GM23248 (cell line): ENCODE results near the gene ADAMTS15. TPM values are rescaled to one million over a fixed set of nuclear protein-coding genes. Genes with fewer than 3 reads are reported as not detected.

Experiments
- DNase-seq: peaks from one replicate; pipeline ENCODE4 v3.0.0-alpha.2; 2015
- H2AFZ ChIP-seq: fragments of 200-600 bp; sonication (generic); 2 replicates; pipeline ENCODE4 v1.6.1; 2016; ENCODE audit warnings: antibody characterized with exemption
- H3F3A ChIP-seq: fragments of 200-600 bp; sonication (generic); 2 replicates; pipeline ENCODE4 v1.6.1; 2016; ENCODE audit warnings: mild to moderate bottlenecking, antibody characterized with exemption, mixed run types; ENCODE audit not compliant: insufficient read depth
- H3K27ac ChIP-seq: fragments of 200-600 bp; sonication (generic); 2 replicates; pipeline ENCODE4 v1.5.1; 2016; ENCODE audit warnings: mild to moderate bottlenecking
- H3K27me3 ChIP-seq: fragments of 200-600 bp; sonication (generic); replicated peaks from 2 replicates; pipeline ENCODE4 v1.6.1; 2016; ENCODE audit warnings: mild to moderate bottlenecking; ENCODE audit not compliant: insufficient read depth
- H3K36me3 ChIP-seq: fragments of 200-600 bp; sonication (generic); 2 replicates; pipeline ENCODE4 v1.6.1; 2016; ENCODE audit warnings: low read depth, mild to moderate bottlenecking
- H3K4me1 ChIP-seq: fragments of 200-600 bp; sonication (generic); 2 replicates; pipeline ENCODE4 v1.6.1; 2016; ENCODE audit warnings: mild to moderate bottlenecking; ENCODE audit not compliant: insufficient read depth
- H3K4me2 ChIP-seq: fragments of 200-600 bp; sonication (generic); one replicate; pipeline ENCODE4 v1.6.1; 2016; ENCODE audit warnings: mild to moderate bottlenecking; ENCODE audit not compliant: unreplicated experiment
- H3K4me3 ChIP-seq: fragments of 200-600 bp; sonication (generic); 2 replicates; pipeline ENCODE4 v1.5.1; 2016; ENCODE audit warnings: mild to moderate bottlenecking
- H3K79me2 ChIP-seq: fragments of 200-600 bp; sonication (generic); 2 replicates; pipeline ENCODE4 v1.6.1; 2016; ENCODE audit warnings: mild to moderate bottlenecking; ENCODE audit not compliant: insufficient read depth
- H3K9ac ChIP-seq: fragments of 200-600 bp; sonication (generic); 2 replicates; pipeline ENCODE4 v1.6.1; 2016; ENCODE audit warnings: mild to moderate bottlenecking
- H3K9me2 ChIP-seq: fragments of 200-600 bp; sonication (generic); 2 replicates; pipeline ENCODE4 v1.6.1; 2016; ENCODE audit warnings: mixed run types, mild to moderate bottlenecking, moderate library complexity; ENCODE audit not compliant: insufficient read depth
- H3K9me3 ChIP-seq: fragments of 200-600 bp; sonication (generic); one replicate; pipeline ENCODE4 v1.6.1; 2017; ENCODE audit warnings: low read depth
- H4K20me1 ChIP-seq: fragments of 200-600 bp; sonication (generic); 2 replicates; pipeline ENCODE4 v1.6.0; 2016; ENCODE audit not compliant: insufficient read depth
- EZH2 ChIP-seq: fragments of 200-600 bp; sonication (generic); IDR thresholded peaks from 2 replicates; pipeline ENCODE4 v1.6.1; 2018; ENCODE audit warnings: antibody characterized with exemption, mild to moderate bottlenecking; ENCODE audit not compliant: insufficient read depth, poor library complexity, severe bottlenecking
- EZH2phosphoT487 ChIP-seq: fragments of 200-600 bp; sonication (generic); IDR thresholded peaks from 2 replicates; pipeline ENCODE4 v1.6.1; 2018; ENCODE audit warnings: antibody characterized with exemption, moderate library complexity, mild to moderate bottlenecking, low read depth; ENCODE audit not compliant: insufficient read depth
- WGBS, 2 experiments: methylation state at CpG; one replicate each; pipeline ENCODE4 v1.1.6; 2015 to 2017; ENCODE audit warnings: low lambda C conversion rate in 2 of 2, low coverage in 1 of 2; ENCODE audit errors: missing lambda C conversion rate in 2 of 2; 5-methylcytosine and 5-hydroxymethylcytosine counted together
- in situ Hi-C: fragments of 300-500 bp; cut with MboI; formaldehyde crosslinking; loops from 2 replicates; pipeline ENCODE4 v1.15.0; 2020
- polyA plus RNA-seq: library from polyadenylated mRNA; unstranded; fragments of >200 nt; fragmentation: Nextera tagmentation; extraction: Ambion mirVana; gene quantifications from 2 replicates; pipeline ENCODE4 v1.2.1, GENCODE V29; 2016
- total RNA-seq: library from RNA; depleted of rRNA; stranded (reverse); fragments of >200 nt; shearing (Covaris generic); gene quantifications from 2 replicates; pipeline ENCODE4 v1.2.3, GENCODE V29; 2014

ADAMTS15 gene
- total and polyA plus RNA-seq, 2 experiments from 2014 or later: 0.09 to 0.97 TPM

DNA sequence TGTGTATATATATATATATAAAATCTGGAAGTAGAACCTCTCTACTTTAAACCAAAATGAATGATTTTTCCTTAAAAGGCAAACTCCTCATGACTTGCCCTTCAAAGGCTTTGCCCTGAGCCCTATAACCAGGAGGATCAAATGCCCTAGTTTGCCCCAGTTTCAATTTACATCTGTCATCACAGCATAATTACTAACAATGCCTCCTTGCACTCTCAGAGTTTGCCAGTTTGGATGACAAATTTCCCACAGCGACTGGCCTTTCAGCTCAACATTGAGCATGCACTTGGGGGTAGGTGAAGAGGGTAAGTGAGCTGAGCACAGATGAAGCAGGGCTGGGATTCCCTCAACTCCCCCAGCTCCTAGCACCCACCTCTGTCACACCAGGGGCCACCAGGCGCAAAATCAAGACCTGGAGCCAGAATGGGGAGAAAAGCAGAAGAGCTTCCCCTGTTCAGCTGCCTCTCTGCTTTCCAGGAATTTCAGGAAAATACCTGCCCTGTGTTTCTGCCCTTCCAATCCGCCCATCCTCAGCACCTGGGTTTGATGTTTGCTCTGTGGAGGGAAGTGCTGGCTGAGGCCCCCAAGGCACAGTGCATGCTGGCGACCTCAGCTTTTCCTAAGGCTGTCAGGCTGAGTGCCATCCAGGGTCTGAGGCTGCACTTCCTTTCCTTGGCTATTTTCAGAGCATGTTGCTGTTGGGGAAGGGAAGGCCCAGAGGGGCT, 67.5 kb downstream of the ADAMTS15 start:
- peak; percentile 41 for DNase-seq
- in situ Hi-C loops: no loop called here
- 74 to 78% methylated on average over 4 of the region's 4 CpGs for WGBS, 2 experiments

DNA sequence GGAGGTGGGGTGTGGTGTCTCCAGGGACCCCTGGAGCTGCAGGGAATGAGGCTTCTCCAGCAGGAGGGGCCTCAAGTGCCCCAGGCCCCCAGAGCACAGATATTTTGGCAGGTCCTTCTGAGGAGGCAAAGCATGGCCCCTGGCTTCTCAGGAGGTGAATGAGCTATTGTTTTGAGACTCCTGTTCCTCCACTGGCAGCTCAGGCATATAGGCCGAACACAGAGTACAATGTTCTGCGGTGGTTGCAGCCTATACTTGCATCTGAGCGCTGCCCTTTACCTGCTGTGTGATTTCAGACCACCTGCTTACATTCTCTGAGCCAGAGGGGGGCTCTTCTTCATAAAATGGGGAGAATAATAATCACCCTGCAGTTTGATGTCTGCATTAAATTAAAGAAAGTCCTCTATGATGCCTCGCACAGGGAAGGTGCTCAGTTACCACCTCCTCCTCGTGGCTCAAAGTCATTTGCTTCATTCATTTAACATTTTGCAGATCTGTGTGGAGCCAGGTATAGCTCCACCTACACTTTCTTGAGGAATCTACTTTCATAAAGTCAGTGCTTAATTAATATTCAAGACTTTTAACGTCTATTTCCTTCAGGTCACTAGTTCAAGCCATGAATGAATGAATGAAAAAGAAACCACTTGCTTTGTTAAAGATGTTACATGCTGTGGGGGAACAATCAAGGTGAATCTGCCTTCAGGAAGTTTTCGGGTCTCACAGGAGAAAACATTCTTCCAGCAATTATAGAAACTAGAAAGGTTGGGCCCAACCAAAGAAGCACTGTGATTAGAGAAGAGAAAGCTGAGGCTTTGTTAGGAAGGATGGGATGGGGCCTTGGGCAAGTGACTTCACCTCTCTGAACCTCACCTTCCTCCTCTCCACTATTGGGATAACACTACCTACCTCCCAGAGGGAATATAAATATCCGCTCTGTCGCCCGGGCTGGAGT, 68.4 kb downstream of the ADAMTS15 start:
- 94 to 95% methylated on average over 10 of the region's 10 CpGs for whole genome bisulfite sequencing, 2 experiments
- H3K36me3 ChIP-seq: no peaks in the 10 kb centered on the region
- H4K20me1 ChIP-seq: no peaks in the 10 kb centered on the region
- H3F3A ChIP-seq: peaks cover 10% of the 10 kb centered on the region; the same call in 1 of the 2 replicates
- no peak overlapping the region for H3K4me2 ChIP-seq
- TF ChIP-seq EZH2phosphoT487 (no peak), EZH2 (no peak)
- no peak overlapping the region for H2AFZ ChIP-seq
- no peaks in the 10 kb centered on the region for H3K9me3 ChIP-seq
- H3K27me3 ChIP-seq: no peaks in the 10 kb centered on the region
- no peak overlapping the region for H3K27ac ChIP-seq
- no peak for DNase-seq
- in situ Hi-C loops: no loop called here
- H3K79me2 ChIP-seq: no peaks in the 10 kb centered on the region
- no peaks in the 10 kb centered on the region for H3K9me2 ChIP-seq
- H3K4me3 ChIP-seq: no peak overlapping the region
- H3K9ac ChIP-seq: no peak overlapping the region
- H3K4me1 ChIP-seq: peaks cover 38% of the 10 kb centered on the region

More for the DNA sequence above, 67.5 kb downstream of the ADAMTS15 start:
- H3K27ac ChIP-seq: no peak overlapping the region
- no peak overlapping the region for H3K4me3 ChIP-seq
- H3K9me3 ChIP-seq: no peaks in the 10 kb centered on the region
- H3K4me2 ChIP-seq: no peak overlapping the region
- H2AFZ ChIP-seq: no peak overlapping the region
- no peaks in the 10 kb centered on the region for H3K79me2 ChIP-seq
- peaks cover 36% of the 10 kb centered on the region for H3K4me1 ChIP-seq
- no peaks in the 10 kb centered on the region for H4K20me1 ChIP-seq
- H3K27me3 ChIP-seq: no peaks in the 10 kb centered on the region
- no peaks in the 10 kb centered on the region for H3K36me3 ChIP-seq
- no peak for TF ChIP-seq EZH2phosphoT487
- TF ChIP-seq EZH2: no peak
- no peak overlapping the region for H3K9ac ChIP-seq
- no peaks in the 10 kb centered on the region for H3K9me2 ChIP-seq
- H3F3A ChIP-seq: peaks cover 10% of the 10 kb centered on the region; the same call in 1 of the 2 replicates

DNA sequence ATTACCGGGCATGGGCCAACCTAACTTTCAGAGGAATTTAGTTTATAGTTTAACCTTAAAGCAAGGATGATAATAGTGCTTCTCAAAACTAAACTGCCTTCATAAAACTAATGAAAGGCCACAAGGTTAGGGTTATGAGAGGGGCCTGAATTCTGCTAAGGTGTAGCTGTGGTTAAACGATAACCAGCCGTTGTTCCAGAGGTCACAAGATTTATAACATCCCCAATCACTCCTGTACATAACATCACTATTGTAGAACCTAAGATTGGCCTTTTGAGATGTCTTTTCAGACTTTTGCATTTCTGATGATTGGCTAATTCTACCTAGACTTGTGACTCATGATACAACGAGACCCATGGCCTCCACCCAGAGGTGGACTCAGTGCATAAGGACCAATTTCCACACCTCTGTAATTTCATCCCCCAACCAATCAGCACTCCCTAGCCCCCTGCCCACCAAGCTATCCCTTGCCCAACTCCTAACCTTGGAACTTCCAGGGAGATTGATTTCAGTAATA, 69.8 kb downstream of the ADAMTS15 start:
- no peak overlapping the region for H3K27ac ChIP-seq
- WGBS, 2 experiments: 84% methylated on average over 4 of the region's 4 CpGs
- H3K36me3 ChIP-seq: no peaks in the 10 kb centered on the region
- H2AFZ ChIP-seq: no peak overlapping the region
- no peak overlapping the region for H3K4me2 ChIP-seq
- H3K9ac ChIP-seq: no peak overlapping the region
- H3K9me2 ChIP-seq: no peaks in the 10 kb centered on the region
- H3K9me3 ChIP-seq: no peaks in the 10 kb centered on the region
- peaks cover 18% of the 10 kb centered on the region for H3F3A ChIP-seq
- H4K20me1 ChIP-seq: no peaks in the 10 kb centered on the region
- in situ Hi-C loops: no loop called here
- H3K4me3 ChIP-seq: no peak overlapping the region
- no peaks in the 10 kb centered on the region for H3K79me2 ChIP-seq
- no peak for TF ChIP-seq EZH2phosphoT487
- TF ChIP-seq EZH2: no peak
- no peak for DNase-seq
- peaks cover 40% of the 10 kb centered on the region for H3K4me1 ChIP-seq
- no peaks in the 10 kb centered on the region for H3K27me3 ChIP-seq

DNA sequence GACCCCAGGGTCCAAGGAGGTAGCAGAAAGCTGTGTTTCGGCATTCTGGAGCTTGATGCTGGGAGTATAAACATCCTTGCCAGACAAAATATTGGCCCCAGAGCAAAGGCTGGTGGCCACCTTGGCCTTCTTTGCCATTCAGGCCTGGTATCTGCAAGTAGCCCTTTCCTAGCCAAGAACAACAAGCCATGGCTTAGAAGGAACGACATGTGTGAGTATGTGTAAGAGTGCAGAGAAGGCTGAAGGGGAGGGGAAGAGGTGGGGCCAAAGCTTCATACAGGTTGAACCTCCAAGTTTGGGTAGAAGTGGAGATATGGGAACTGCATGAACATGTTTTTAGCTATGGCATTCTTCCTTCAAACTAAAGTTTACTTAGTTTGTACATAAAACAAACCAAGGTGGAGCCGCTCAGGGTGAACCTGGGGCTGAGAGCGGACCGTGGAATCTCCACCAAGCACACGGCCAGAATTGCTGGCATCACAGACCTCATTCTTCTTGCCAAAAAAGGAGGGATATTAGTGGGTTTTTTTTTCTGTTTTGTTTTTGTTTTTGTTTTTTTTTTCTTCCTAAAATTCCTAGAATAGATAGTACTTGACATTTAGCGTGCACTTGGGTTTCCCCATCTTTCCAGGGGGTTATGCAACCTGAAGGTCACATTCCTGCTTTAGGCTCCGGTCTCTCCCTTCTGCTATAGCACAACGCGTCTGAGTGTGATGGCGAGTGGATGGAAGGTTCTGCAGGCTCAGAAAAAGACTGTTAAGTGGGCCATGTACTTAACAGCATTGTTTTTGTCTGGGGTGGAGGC, 70.9 kb downstream of the ADAMTS15 start:
- no peak overlapping the region for H2AFZ ChIP-seq
- TF ChIP-seq EZH2phosphoT487 (no peak), EZH2 (no peak)
- H3K27me3 ChIP-seq: no peaks in the 10 kb centered on the region
- no peaks in the 10 kb centered on the region for H3K9me3 ChIP-seq
- no peaks in the 10 kb centered on the region for H3K9me2 ChIP-seq
- H4K20me1 ChIP-seq: no peaks in the 10 kb centered on the region
- in situ Hi-C loops: no loop called here
- no peak for DNase-seq
- no peaks in the 10 kb centered on the region for H3K36me3 ChIP-seq
- no peaks in the 10 kb centered on the region for H3K79me2 ChIP-seq
- H3K27ac ChIP-seq: no peak overlapping the region
- H3K9ac ChIP-seq: no peak overlapping the region
- H3K4me2 ChIP-seq: no peak overlapping the region
- peaks cover 41% of the 10 kb centered on the region for H3K4me1 ChIP-seq
- H3K4me3 ChIP-seq: no peak overlapping the region
- WGBS, 2 experiments: 85 to 87% methylated on average over 11 of the region's 11 CpGs
- peaks cover 27% of the 10 kb centered on the region for H3F3A ChIP-seq
